Fibroblast of lung (primary cell): ENCODE measurements around the gene STAT5A. TPM values are rescaled to one million over a fixed set of nuclear protein-coding genes. Genes with fewer than 3 reads are reported as not detected.
"Not testable (repeated sequence)": the region's sequence is repeated elsewhere in the genome, so short reads cannot be mapped to it uniquely, and the experiment has no call there.

ENCODE experiments used
- DNase-seq, 2 donors: peaks; one replicate each; pipeline versions ENCODE4 v3.0.0 to v3.0.0-alpha.2; 2010; ENCODE audit warnings: low read depth in 2 of 2
- H2AFZ ChIP-seq: 2 replicates; pipeline ENCODE4 v1.5.1; 2012; ENCODE audit warnings: low read length, control low read depth, inconsistent platforms
- H3K27ac ChIP-seq: 2 replicates; pipeline ENCODE4 v1.5.1; 2011; ENCODE audit warnings: low read length, control low read depth; ENCODE audit not compliant: insufficient read depth
- H3K27me3 ChIP-seq: 2 replicates; pipeline ENCODE4 v1.5.1; 2011; ENCODE audit warnings: mild to moderate bottlenecking, low read length; ENCODE audit not compliant: control insufficient read depth, insufficient read depth
- H3K36me3 ChIP-seq: 2 replicates; pipeline ENCODE4 v1.5.1; 2011; ENCODE audit warnings: low read length; ENCODE audit not compliant: control insufficient read depth, insufficient read depth
- H3K4me1 ChIP-seq: 2 replicates; pipeline ENCODE4 v1.5.1; 2011; ENCODE audit warnings: low read length; ENCODE audit not compliant: control insufficient read depth, insufficient read depth; ENCODE audit errors: extremely low read depth
- H3K4me2 ChIP-seq: 2 replicates; pipeline ENCODE4 v1.5.1; 2011; ENCODE audit warnings: low read length, control low read depth; ENCODE audit not compliant: insufficient read depth; ENCODE audit errors: extremely low read depth
- H3K4me3 ChIP-seq, 4 experiments: fragments of 200-600 bp in 1 of 4; sonication (generic) in 1 of 4; replicated peaks in 1 of 4; 2 replicates each; pipeline ENCODE4 v1.5.1; 2011 to 2016; ENCODE audit warnings: low read length in 4 of 4, low read depth in 3 of 4, mild to moderate bottlenecking in 3 of 4, control low read depth in 2 of 4, inconsistent platforms in 1 of 4, mixed read lengths in 1 of 4; ENCODE audit not compliant: insufficient read depth in 1 of 4; ENCODE audit errors: control extremely low read depth in 1 of 4
- H3K79me2 ChIP-seq: 2 replicates; pipeline ENCODE4 v1.5.1; 2012; ENCODE audit warnings: mild to moderate bottlenecking, low read length, inconsistent platforms; ENCODE audit not compliant: control insufficient read depth, insufficient read depth
- H3K9ac ChIP-seq: 2 replicates; pipeline ENCODE4 v1.5.1; 2011; ENCODE audit warnings: mild to moderate bottlenecking, low read length, control low read depth; ENCODE audit not compliant: insufficient read depth
- H3K9me3 ChIP-seq: 2 replicates; pipeline ENCODE4 v1.5.1; 2012; ENCODE audit warnings: low read depth, low read length; ENCODE audit not compliant: control insufficient read depth, insufficient read depth
- H4K20me1 ChIP-seq: 2 replicates; pipeline ENCODE4 v1.5.1; 2011; ENCODE audit warnings: low read length; ENCODE audit not compliant: control insufficient read depth, insufficient read depth; ENCODE audit errors: extremely low read depth
- CTCF ChIP-seq, 2 donors: IDR thresholded peaks in 1 of 2; conservative IDR thresholded peaks in 1 of 2; 1 replicate in 1 of 2; 2 replicates in 1 of 2; pipeline ENCODE4 v1.5.1; 2011 to 2012; ENCODE audit warnings: low read length in 2 of 2, control low read depth in 1 of 2, inconsistent platforms in 1 of 2, low read depth in 1 of 2, mild to moderate bottlenecking in 1 of 2
- EZH2 ChIP-seq: IDR thresholded peaks from 2 replicates; pipeline ENCODE4 v1.5.1; 2012; ENCODE audit warnings: low read length, control low read depth, mild to moderate bottlenecking; ENCODE audit errors: missing control alignments
- polyA plus RNA-seq, 2 donors: library from polyadenylated mRNA; depleted of rRNA in 1 of 2; stranded (reverse) in 1 of 2; unstranded in 1 of 2; fragments of >200 nt; gene quantifications; 2 replicates each; pipeline ENCODE4 v1.2.1, GENCODE V29; 2011 to 2012; ENCODE audit warnings: missing spikeins in 1 of 2
- total RNA-seq: library from RNA; depleted of rRNA; stranded (reverse); fragments of >200 nt; gene quantifications from 2 replicates; pipeline ENCODE4 v1.2.1, GENCODE V29; 2014

The STAT5A gene
- total and polyA plus RNA-seq, 2 donors (not counting 1 experiment from before 2014, with no cell fraction given), result 6.9 to 28.4 TPM

GRCh38 chr17:42294469-42295398 lies 6.4 kb downstream of the STAT5A start:
- no peaks in the 10 kb centered on the region for H3K79me2 ChIP-seq
- H3K4me2 ChIP-seq, result no peak overlapping the region
- no peaks in the 10 kb centered on the region for H3K9me3 ChIP-seq
- H3K4me3 ChIP-seq, result no peak overlapping the region
- H4K20me1 ChIP-seq, result no peaks in the 10 kb centered on the region
- no peak for DNase-seq
- no peak overlapping the region for H3K27ac ChIP-seq
- H3K9ac ChIP-seq, result no peak overlapping the region
- H3K36me3 ChIP-seq, result no peaks in the 10 kb centered on the region
- TF ChIP-seq EZH2, result no peak
- TF ChIP-seq CTCF (conservative IDR thresholded peaks at IDR 0.05 in 1 of 2, IDR thresholded peaks at IDR 0.05 in 1 of 2; ENCODE audit: low read depth in 1 of 2, low read length in 2 of 2), result no peak
- H2AFZ ChIP-seq, result no peak overlapping the region
- H3K4me1 ChIP-seq, result no peaks in the 10 kb centered on the region
- no peaks in the 10 kb centered on the region for H3K27me3 ChIP-seq

- Histone ChIP-seq H3K9me3 (no peaks in the 10 kb centered on the region), H3K79me2 (no peaks in the 10 kb centered on the region), H2AFZ (no peak overlapping the region), H3K27ac (no peak overlapping the region), H3K4me3 (no peak overlapping the region), H3K4me2 (no peak overlapping the region), H3K4me1 (no peaks in the 10 kb centered on the region), H3K9ac (no peak overlapping the region), H4K20me1 (no peaks in the 10 kb centered on the region), H3K27me3 (no peaks in the 10 kb centered on the region), H3K36me3 (no peaks in the 10 kb centered on the region)
- no peak for TF ChIP-seq CTCF (conservative IDR thresholded peaks at IDR 0.05 in 1 of 2, IDR thresholded peaks at IDR 0.05 in 1 of 2; ENCODE audit: low read depth in 1 of 2, low read length in 2 of 2)
- TF ChIP-seq EZH2, result no peak
- DNase-seq, result no peak
Observed at GRCh38 chr17:42296012-42296411, 7.7 kb downstream of the STAT5A start.

DNA sequence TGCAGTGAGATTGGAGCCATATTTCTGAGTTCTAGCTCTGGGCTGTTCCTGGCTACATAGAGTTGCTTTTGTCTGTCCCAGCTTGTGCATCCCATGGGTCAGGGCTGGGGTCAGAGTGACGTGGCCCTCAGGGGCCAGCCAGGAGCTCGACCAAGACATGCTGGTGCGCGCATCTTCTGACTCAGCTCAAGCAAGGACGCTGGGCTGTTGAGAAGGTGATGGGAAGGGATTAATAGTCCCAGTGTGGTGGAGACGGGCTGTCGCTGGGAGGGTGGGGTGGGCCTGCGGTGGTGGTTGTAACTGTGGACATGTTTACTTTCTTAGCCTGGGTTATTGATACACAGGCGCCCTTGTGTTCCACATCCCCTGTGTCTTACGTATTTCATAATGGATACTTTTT lies 9.5 kb downstream of the STAT5A start:
- not testable (repeated sequence) for H4K20me1 ChIP-seq, H3K4me1 ChIP-seq, H3K79me2 ChIP-seq, H3K27ac ChIP-seq, H3K27me3 ChIP-seq, H3K9me3 ChIP-seq, H3K4me2 ChIP-seq, H3K9ac ChIP-seq, H3K36me3 ChIP-seq, DNase-seq, H3K4me3 ChIP-seq, H2AFZ ChIP-seq

DNA sequence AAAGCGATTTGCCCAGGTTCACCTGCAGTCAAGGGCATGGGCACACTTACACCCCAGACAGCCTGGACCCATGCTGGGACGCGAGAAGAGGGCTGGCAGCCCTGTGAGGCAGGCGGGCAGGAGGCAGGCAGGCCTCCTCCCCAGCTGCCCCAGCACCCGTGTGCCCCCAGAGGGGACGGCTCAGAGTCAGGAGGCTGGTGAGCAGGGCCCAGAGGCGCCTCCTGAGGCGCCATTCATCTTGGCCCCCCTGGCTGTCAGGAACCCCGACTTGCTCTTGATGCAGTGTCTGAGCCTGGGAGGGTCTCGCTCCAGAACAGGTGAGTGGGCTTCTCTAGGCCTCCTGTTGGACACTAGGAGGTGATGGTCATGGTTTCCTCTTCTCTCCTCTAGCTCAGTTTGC lies 11.1 kb downstream of the STAT5A start:
- not testable (repeated sequence) for H3K4me1 ChIP-seq, H3K4me3 ChIP-seq, H3K4me2 ChIP-seq, H2AFZ ChIP-seq, H3K9ac ChIP-seq, H3K27ac ChIP-seq, H3K27me3 ChIP-seq, H3K36me3 ChIP-seq, H4K20me1 ChIP-seq, DNase-seq, H3K79me2 ChIP-seq, H3K9me3 ChIP-seq

GRCh38 chr17:42299913-42300312 lies 11.6 kb downstream of the STAT5A start:
- not testable (repeated sequence) for H3K36me3 ChIP-seq, H3K4me2 ChIP-seq

More at GRCh38 chr17:42299913-42300312, 11.6 kb downstream of the STAT5A start:
- H4K20me1 ChIP-seq, H3K27me3 ChIP-seq, H3K79me2 ChIP-seq, H3K9me3 ChIP-seq, H3K9ac ChIP-seq, H3K4me1 ChIP-seq, H3K27ac ChIP-seq, DNase-seq, H3K4me3 ChIP-seq, H2AFZ ChIP-seq: not testable (repeated sequence)
